GM18873 (cell line): ENCODE results near the gene MPO.

Experiments used
- ATAC-seq: cut with Tn5 transposase; IDR thresholded peaks from one replicate; pipeline ENCODE4 v1.9.1; 2021; ENCODE audit warnings: mild to moderate bottlenecking, moderate library complexity, moderate number of reproducible peaks; ENCODE audit not compliant: unreplicated experiment, low FRiP score

Gene MPO

GRCh38 chr17:58279736-58280479 lies 827 bp downstream of the MPO start:
- ATAC-seq = no peak

DNA sequence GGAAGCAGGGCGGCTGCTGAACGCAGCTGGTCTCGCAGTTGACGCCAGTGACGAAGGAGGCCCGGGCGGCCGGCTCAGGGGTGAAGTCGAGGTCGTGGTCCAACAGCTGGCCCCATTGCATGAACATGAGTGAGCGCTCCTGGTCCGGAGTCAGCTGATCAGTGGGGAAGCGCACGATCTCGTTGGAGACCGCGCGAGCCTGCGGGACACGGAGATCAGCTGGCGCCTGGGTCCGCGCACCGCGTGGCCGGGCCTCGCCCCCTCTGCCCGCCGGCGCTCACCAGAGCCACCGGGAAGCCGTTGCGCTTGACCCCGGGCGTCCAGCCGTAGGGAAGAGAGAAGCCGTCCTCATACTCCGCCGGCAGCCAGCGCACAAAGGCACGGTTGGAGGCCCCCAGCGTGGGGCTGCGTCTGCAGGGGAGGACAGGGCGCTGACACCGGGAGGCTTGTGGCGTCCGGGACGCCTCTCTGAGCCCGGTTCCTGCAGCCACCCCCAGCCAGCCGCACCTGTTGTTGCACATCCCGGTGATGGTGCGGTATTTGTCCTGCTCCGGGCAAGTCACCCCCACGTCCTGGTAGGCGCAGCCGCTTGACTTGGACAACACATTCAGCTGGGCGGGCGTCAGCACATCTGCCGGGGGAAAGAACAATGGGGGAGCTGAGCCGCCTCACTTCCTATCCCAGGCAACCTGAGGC lies 1.6 kb downstream of the MPO start:
- no peak for ATAC-seq

DNA sequence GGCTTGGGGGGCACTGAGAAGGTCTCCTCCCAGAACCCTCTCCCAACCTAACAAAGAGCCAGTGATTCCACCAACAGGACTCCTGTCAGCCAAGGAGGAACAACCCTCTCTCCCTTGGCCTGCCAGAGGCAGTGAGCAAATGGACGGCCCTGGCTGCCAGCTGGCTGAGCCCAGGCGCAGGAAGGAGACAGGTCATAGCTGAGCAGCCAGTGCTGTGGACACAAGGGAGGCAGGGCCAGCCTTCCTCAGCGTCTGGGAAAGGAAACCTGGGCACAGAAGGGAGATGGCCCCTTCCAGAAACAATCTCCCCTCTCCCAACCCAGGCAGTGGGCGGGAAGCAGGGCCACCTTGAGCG lies 2.1 kb downstream of the MPO start:
- ATAC-seq = no peak

DNA sequence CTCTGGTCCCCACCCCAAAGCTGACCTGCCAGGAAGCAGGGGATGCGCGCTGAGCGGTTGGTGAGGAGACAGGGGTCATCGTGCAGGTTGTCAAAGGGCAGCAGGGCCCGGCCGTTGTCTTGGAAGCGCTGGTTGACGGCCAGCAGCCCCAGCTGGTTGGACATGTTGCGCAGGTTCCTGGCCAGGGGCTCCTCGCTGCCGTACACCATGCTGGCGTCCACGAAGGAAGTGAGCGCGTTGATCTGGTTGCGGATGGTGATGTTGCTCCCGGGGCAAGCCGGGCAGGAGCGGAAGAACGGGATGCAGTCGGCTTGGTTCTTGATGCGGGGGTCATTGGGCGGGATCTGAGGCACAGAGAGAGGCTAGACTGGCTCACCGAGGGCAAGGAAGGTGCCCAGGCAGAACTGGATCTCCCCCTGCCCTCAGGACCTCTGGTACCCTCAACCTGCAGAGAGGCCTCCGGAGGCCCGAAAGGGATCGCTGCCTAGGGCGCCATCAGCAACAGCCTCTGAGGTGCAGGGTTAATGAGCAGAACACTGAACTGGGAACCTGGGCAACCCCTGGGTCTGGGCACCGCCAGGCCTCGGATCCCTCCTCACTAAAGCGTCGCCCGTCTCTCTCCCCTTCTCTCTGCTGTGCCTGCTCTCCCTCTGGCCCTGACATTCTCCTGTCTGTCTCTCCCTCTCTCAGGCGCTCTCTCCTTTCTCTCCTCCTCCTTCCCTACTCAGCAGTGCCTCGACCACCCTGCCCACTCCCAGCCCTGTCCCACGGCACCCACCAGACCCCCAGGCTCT lies 2.7 kb downstream of the MPO start:
- ATAC-seq = no peak

DNA sequence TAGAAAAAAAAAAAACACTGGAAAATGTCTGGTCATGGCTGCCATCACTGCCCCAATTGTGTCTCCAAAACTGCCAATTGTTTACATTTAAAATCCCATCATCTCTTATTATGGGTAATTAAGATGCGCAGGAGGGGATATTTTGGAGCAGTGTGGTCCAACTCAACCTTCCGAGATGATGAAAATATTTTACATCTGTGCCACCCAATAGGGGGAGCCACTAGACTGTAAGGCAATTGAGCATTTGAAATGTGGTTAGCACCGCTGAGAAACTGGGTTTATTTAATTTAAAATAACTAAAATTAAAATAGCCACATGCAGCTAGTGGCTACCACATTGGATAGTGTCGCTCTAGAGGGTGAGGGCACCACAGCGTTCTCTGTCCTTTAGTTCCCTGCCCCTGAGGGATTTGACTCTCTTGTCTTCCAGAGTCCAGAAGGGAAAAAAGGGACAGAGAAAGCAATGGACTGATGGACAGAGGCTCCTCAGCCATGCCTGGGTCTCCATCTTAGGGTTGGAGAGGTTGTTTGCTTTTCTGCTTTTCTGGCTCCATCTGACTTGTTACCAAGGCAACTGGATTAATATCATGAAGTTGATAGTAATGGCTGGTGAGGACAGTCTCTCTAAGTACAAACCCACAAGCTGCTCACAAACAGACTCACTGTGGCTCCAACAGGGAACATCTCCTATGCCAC lies 3.5 kb downstream of the MPO start:
- ATAC-seq = no peak

DNA sequence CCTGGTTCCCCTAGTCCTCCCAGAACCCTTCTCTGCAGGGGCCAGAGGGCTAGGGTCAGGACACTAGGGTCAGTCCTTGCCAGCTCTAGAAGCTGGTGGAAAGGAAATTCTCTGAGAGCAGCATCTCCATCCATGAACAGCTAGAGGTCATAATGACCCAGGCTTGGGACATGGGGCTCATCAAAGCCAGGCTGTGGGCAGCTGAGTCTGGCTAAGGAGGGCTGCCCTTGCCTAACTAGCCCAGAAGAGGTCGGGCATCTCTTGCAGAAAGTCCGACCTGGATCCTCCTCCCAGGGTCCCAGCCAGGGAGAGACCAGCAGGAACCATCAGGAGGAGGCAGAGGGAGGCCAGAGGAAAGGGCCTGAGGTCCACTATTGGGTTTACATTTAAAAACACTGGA lies 4.3 kb downstream of the MPO start:
- ATAC-seq = no peak

DNA sequence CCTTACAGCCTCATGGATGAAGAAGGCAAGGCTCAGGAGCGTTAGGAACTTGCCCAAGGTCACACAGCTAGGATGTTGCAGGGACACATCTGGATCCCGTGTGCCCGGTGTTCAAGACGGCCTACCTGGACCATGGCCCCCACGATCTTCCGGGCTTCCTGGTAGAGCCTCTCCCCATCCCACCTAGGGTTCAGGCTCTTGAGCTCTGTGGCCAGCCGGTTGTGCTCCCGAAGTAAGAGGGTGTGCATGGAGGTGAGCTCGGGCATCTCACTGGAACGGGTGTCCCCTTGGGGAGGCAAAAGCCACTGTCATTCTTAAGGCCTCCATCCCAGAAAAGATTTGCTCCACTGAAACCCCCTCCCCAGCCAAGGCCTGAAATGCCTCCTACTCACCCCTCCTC lies 5.3 kb downstream of the MPO start:
- no peak for ATAC-seq

DNA sequence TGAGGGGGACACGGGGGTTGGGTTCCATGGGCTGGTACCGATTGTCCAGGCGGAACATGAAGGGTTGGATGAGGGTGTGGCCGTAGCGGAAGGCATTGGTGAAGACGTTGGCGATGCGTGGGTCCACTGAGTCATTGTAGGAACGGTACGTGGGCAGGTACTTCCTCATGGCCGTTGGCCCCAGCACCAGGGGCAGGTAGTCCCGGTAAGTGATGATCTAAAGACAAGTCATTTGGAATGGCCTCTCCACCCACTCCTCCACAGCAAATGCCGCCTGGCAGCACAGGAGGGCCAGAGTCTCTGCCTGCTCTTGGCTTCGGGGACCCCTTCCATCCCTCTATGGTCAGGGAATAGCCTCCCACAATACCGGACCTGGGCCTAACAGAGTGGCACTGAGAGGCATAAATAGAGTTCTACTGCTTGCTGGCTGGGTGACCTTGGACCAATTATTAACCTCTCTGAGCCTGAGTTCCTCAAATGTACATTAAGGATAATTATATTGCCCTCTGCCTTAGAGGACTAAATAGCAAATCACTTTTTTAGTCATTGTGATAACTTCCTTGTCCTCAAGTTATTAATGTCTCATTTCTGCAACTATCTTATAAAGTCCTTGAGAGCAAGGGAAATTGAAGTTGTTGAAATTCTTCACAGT lies 7.2 kb downstream of the MPO start:
- ATAC-seq = no peak

DNA sequence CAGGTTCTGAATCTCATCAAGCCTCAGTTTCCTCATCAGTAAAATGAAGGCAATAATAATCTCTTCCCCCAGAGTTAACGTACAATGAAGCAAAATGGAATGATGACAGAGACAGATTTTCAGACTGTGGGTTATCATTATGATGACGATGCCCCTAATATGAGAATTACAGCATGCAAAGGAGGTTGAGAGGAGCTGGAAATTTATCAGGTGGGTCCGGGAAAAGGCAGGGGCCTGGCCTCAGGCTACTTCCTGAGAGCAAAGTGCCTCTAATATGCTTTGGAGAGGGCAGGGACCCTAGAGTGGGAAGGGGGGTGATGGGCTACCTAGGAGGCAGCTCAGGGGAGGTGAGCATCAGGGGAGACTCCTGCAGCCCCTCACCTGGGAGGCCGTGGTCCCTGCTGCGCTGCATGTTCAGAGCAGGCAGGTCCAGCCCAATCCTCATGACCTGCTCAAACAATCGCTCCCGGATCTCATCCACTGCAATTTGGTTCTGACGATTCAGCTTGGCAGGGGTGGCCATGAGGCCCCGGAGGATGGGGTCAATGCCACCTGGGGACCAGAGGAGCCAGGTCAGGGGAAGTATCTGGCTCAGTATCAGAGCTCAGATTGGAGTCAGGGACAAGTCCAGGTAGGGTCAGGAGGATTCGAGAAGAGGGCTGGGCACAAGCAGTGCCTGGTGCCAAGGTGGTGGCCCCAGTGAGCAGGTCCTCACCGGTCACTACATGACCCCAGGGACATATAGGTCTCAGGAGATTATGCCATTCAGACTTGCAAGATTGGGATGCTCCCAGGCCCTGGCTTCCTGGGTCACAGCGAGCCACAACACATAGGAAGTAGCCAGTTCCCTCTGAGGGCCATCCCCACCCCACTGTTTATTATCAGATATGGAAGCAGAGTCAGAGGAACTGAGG lies 8.1 kb downstream of the MPO start:
- no peak for ATAC-seq

DNA sequence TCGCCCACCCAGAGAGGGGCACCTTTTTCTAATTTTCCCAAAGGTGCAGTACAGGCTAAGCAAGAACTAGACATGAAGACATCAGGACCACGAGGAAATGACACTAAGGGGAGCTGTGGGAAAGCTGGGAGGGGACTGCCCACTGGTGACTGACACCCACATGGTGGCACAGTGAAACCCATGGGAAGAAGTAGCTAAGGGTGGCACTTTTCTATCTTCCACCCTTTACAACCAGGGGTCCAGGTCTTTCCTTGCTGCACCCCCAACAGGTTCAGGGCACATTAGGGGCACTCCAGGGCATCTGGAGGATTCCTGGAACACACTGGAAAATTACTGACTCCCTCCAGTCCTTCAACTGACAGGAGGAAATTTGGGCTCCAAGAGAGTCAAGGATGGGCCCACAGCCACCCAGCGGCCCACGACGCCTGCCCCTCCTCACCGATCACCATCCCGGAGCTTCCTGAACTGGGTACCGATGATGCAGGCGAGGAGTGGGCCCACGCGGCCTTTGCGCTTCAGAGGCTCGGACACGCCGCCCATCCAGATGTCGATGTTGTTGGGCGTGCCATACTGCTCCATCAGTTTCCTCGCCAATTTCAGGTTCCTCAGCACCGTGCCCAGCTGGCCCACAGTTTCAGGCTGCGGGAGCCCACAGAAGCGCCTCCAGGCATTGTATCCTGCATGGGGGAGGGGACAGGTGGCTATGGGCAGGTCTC lies 9.4 kb downstream of the MPO start:
- no peak for ATAC-seq

DNA sequence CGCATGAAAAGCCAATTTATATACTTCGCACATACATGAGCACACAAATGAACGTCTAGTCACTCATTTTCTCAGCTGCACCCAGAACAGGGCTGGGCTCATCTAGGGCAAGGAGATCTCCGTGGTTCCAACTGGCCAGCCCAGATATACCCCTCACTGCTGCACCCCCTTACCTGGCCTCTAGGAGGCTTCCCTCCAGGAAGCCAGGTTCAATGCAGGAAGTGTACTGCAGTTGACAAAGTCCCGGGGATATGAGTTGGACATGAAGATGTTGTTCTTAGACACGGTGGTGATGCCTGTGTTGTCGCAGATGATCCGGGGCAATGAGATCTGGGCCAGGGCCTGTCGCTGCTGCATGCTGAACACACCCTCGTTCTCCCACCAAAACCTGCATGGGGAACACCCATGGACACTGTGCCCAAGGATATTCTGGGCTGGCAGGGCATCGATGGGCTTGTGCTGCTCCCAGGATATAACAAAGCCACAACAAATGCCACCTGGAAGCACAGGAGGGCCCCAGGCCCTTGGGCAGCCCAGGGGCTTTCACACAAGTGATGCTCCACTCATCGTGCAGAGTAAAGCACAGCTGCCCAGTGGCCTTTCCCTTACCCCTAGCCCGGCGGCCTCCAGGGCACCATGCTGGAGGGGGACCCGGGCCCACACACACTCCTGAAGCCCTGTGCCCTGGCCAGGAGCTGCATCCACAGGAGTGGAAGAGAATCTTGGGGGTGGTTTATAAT lies 10.1 kb downstream of the MPO start:
- no peak for ATAC-seq

GRCh38 chr17:58269557-58270291 lies 11.0 kb downstream of the MPO start:
- no peak for ATAC-seq

DNA sequence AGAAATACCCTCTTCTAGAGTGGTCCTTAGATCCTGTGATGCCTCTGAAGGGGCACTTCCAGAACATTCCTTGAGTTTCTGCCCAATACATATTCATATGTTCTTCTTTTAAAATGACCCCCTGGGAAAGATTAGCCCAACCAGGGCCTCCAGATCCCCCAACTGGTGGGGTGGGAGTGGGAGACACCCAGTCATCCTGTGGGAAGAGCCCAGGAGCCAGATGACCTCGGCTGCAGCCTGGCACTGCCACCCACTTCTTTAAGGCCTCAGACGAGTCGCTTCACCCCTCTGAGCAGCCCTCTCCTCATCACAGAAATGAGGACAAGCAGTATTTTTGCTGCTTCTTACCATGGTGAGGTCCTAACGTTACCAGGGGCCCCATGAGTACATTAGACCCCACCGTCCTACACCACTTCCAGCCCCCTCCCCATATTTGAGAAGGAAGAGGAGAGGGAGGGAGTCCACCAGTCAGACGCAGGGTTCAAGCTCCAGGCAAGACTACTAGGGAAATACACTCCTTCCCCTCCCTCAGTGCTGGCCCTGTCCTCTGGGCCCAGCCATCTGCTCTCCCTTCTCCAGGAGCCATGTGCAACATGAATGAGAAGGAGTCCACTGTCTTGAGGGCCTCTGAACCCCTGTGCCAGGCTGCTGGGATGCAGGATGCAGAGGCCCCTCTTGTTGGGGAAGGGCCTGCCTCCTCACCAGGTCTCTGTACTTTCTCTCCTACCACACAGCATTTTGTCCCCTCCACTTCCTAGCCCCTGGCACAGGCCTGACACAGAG lies 11.8 kb downstream of the MPO start:
- ATAC-seq = no peak

DNA sequence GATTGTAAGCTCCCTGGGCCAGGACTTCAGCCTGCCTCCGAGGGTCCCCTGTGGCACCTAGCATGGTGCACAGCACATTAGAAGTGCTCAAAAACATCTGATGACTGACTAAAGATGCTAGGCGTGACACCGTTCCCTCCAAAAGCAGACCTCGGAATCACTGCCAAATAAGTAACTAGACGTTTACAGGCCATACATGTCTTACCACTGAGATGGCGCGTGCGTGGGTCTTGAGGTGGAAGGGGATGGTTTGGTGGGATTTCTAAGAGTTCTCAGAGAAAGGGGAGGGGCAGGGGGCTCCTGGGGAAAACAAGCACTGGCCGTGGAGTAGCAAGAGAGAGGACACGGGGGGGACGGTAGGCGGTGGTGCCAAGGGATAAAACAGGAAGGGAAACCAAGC lies 12.4 kb downstream of the MPO start:
- ATAC-seq = no peak

DNA sequence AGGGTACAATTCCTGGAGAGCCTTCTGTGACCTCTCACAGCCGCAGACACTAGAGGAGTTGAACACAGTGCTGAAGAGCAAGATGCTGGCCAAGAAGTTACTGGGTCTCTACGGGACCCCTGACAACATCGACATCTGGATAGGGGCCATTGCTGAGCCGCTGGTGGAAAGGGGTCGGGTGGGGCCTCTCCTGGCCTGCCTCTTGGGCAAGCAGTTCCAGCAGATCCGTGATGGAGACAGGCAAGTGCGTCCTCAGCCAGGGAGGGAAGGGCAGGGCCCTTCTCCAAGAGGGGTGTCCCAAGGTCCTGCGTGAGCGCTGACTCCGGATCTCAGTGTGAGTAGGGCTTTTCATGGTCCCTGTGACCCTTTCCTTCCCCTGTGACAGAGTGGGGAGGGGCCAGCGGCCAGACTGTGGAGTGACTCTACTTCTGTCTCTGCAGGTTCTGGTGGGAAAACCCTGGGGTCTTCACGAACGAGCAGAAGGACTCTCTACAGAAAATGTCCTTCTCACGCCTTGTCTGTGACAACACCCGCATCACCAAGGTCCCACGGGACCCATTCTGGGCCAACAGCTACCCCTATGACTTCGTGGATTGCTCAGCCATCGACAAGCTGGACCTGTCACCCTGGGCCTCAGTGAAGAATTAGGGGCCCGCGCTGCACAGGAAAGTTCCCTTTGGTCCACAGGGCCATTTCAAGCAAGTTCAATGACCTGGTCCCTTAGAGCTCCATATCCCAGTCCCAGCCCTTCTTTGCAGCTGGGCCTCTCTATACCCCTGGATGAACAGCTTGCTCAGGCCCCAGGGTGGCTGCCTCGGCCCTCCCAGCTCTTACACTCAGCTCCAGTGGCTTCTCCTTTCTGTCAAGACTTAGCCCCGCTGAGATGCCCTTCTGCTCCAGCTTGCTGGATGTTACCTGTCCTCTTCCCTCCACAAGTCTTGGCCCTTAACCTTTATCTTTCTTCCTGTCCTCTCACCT lies 13.1 kb downstream of the MPO start:
- no peak for ATAC-seq
